Measurements from ENCODE around the gene CHMP6. TPM values are rescaled to one million over a fixed set of nuclear protein-coding genes. Genes with fewer than 3 reads are reported as not detected.

The CHMP6 gene
- total and polyA plus RNA-seq, 9 of the 15 experiments (the other 6 are each of a cell fraction or from before 2014, with no cell fraction given) = 0.25 to 30.4 (median 13.4) TPM

GRCh38 chr17:80990921-80991644 lies 558 bp upstream of the CHMP6 start:
- DNase-seq (ENCODE audit: extremely low read depth in 1 of 4, low spot score in 3 of 4) = peak in 1 of 4 experiments; percentile 10
- CTCF ChIA-PET (ENCODE audit: low intra/inter-chr PET ratio) = interaction anchor here (0.6 to 5.7 kb wide), 2 partner anchors 27 to 111 kb away, joined by 3 to 64 read pairs; no protein-coding TSS in a partner anchor
- in situ Hi-C loops (cut with MboI) (no loop called here), intact Hi-C loops (cut with micrococcal nuclease) (no loop called here)
- POLR2A ChIA-PET = interaction anchor here (0.6 to 2.7 kb wide), 4 partner anchors 12 to 536 kb away, joined by 4 to 8 read pairs (median 5); no protein-coding TSS in a partner anchor
- WGBS (ENCODE audit: insufficient coverage, low coverage, missing lambda C conversion rate) = 20% methylated on average over 17 of the region's 22 CpGs
- Histone ChIP-seq H2AFZ (ENCODE audit: low read depth, low read length) (peak overlapping the region; percentile 98), H3K4me1 (replicated peaks in 1 of 2; ENCODE audit: control insufficient read depth in 2 of 2, insufficient read depth in 2 of 2, low read length in 2 of 2) (peaks cover 9 to 75% of the 10 kb centered on the region in 2 experiments; a peak in 4 of 5 replicates), H3K9me1 (ENCODE audit: control insufficient read depth, insufficient read depth, low read length) (no peaks in the 10 kb centered on the region), H3K36me3 (ENCODE audit: control insufficient read depth, insufficient read depth, low read length) (peaks cover 10% of the 10 kb centered on the region; the same call in 1 of the 3 replicates), H4K20me1 (replicated peaks; ENCODE audit: control insufficient read depth, insufficient read depth, low read length) (no peaks in the 10 kb centered on the region), H3K4me3 (peak overlapping the region; percentile 97), H3K79me2 (ENCODE audit: control insufficient read depth, insufficient read depth, low read length) (peaks cover 20% of the 10 kb centered on the region), H3K9ac (ENCODE audit: insufficient read depth in 1 of 2, low read depth in 2 of 2, low read length in 2 of 2) (peak overlapping the region; percentile 85 to 96), H3K27me3 (ENCODE audit: control insufficient read depth in 2 of 2, insufficient read depth in 2 of 2, low read length in 2 of 2) (no peaks in the 10 kb centered on the region), H3K4me2 (ENCODE audit: insufficient read depth, low read length) (peak overlapping the region; percentile 78), H3K9me3 (replicated peaks; ENCODE audit: control insufficient read depth, insufficient read depth, low read depth, low read length) (no peaks in the 10 kb centered on the region), H3K27ac (ENCODE audit: extremely low read depth, low read depth, low read length) (peak overlapping the region; percentile 5; the same call in 1 of the 3 replicates)
- ATAC-seq = no peak
- no TSS peak for BruUV-seq (replicated peaks)
- FAIRE-seq = no peak
- TF ChIP-seq ZBTB33 (CRISPR knock-in tag; IDR thresholded peaks at IDR 0.05) (0 out of 2 replicates have a peak, but pooled peaks have one; percentile 8), PHB2 (IDR thresholded peaks at IDR 0.05; ENCODE audit: low read depth) (no peak), ASH1L (IDR thresholded peaks at IDR 0.05; ENCODE audit: borderline replicate concordance, low read depth, partially characterized antibody) (no peak), ZEB2 (IDR thresholded peaks at IDR 0.05) (0 out of 2 replicates have a peak, but pooled peaks have one; percentile 19), BCOR (IDR thresholded peaks at IDR 0.05) (peak; percentile 51), DPF2 (IDR thresholded peaks at IDR 0.05) (0 out of 2 replicates have a peak, but pooled peaks have one; percentile 43), ZNF512 (tag; IDR thresholded peaks at IDR 0.05) (0 out of 2 replicates have a peak, but pooled peaks have one; percentile 25)
